ENCODE measurements around the gene S100A12.

DNA sequence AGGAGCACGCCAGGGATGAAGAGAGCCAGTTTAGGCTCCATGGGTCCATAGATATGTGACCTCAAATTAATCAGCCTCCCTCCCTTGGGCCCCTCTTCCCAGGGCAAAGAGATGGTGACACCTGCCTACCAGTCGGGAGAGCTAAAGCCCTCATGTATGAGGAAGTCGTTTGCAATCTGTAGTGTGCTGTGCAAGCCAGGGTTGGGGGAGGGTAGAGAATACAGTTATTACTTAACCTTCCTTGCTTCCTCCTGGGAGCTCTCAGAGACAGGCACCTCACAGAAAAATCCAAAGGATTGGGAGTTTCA, 30.7 kb downstream of the S100A12 start:
- TF ChIP-seq YY1 (IDR thresholded peaks at IDR 0.05; ENCODE audit: insufficient read depth, insufficient read length) = no peak
- no peak for TF ChIP-seq SUZ12 (IDR thresholded peaks at IDR 0.05; ENCODE audit: extremely low read depth, insufficient read depth, insufficient read length)
